ENCODE data around the gene VPS25. TPM values are rescaled to one million over a fixed set of nuclear protein-coding genes. Genes with fewer than 3 reads are reported as not detected.

Gene VPS25
- total RNA-seq, 2 experiments from 2014 or later, result 78.4 to 84.1 TPM

DNA sequence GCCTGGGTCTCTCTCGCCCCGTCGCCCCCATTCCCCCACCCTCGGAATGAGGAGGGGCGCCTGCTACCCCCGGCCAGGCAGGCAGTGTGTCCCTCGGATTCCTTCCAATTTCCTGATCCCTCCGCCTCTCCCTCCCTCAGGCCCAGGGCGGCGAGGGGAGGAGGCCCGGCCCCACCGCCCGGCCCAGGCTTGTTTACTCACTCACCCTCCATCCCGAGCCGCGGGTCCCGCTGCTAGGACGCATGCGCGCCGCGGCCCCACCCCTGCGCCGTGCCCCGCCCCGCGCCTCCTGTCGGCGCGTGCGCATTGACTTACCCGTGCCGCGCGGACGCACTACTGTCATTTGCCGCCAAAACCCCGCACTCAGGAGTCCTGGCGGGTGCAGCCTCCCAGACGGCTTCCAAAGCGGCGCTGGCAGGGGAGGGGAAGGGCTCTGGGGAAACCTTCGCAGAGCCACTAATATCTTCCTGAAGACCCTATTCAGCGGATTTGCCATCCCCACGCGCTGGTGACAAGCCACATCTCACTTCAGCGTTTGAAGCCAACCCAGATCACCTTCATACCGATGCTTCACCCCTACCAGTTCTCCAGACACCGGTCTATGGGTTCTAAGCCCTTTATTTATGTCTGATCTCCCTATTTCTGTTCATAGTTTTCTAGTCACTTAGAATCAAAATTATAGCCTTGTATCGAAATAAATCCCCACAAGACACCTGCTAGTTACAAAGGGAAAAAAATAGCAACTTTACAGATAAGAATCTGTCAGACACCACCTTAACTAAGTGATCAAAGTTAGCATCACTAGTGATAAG, 28.2 kb upstream of the VPS25 start, which contains the start of gene EZH1:
TSS of gene EZH1 (minus strand) at position 235 of the 812 bp plus-strand sequence. CDS start 16,099 bp downstream, outside the sequence.
- intact Hi-C loops (cut with micrococcal nuclease; ENCODE audit: unreplicated experiment), result no loop called here
- no peaks in the 10 kb centered on the region for H4K20me1 ChIP-seq (ENCODE audit: insufficient read depth, low read length)
- peak within 1 kb of the TSS; percentile 96 for H2AFZ ChIP-seq (ENCODE audit: low read length)
- no peaks in the 10 kb centered on the region for H3K9me2 ChIP-seq (ENCODE audit: insufficient read depth, low read length)
- H3K9me3 ChIP-seq (ENCODE audit: low read length), result no peaks in the 10 kb centered on the region
- H3K4me1 ChIP-seq (ENCODE audit: insufficient read depth, low read length, poor library complexity, severe bottlenecking), result peaks cover 25% of the 10 kb centered on the region
- peaks cover 19% of the 10 kb centered on the region for H3K79me2 ChIP-seq (ENCODE audit: insufficient read depth, low read depth, low read length)
- BruUV-seq (replicated peaks), result no TSS peak
- H3K27ac ChIP-seq (ENCODE audit: low read depth, low read length, poor library complexity, severe bottlenecking), result peak within 1 kb of the TSS; percentile 69
- CTCF ChIA-PET (ENCODE audit: unreplicated experiment), result no interaction called here
- no peak for TF ChIP-seq EZH2phosphoT487 (IDR thresholded peaks at IDR 0.05; ENCODE audit: borderline replicate concordance, low read depth, low read length)
- TF ChIP-seq, protein P1, sequence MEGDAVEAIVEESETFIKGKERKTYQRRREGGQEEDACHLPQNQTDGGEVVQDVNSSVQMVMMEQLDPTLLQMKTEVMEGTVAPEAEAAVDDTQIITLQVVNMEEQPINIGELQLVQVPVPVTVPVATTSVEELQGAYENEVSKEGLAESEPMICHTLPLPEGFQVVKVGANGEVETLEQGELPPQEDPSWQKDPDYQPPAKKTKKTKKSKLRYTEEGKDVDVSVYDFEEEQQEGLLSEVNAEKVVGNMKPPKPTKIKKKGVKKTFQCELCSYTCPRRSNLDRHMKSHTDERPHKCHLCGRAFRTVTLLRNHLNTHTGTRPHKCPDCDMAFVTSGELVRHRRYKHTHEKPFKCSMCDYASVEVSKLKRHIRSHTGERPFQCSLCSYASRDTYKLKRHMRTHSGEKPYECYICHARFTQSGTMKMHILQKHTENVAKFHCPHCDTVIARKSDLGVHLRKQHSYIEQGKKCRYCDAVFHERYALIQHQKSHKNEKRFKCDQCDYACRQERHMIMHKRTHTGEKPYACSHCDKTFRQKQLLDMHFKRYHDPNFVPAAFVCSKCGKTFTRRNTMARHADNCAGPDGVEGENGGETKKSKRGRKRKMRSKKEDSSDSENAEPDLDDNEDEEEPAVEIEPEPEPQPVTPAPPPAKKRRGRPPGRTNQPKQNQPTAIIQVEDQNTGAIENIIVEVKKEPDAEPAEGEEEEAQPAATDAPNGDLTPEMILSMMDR (conservative IDR thresholded peaks at IDR 0.05; ENCODE audit: low read length), result no peak
- POLR2A ChIA-PET, result no interaction called here
- DNase-seq (ENCODE audit: low spot score), result peak; percentile 97
- peak within 1 kb of the TSS; percentile 75 for H3K4me3 ChIP-seq (ENCODE audit: low read depth, low read length, poor library complexity, severe bottlenecking)
- H3K36me3 ChIP-seq (ENCODE audit: insufficient read depth, low read length), result peaks cover 4% of the 10 kb centered on the region; the same call in 1 of the 2 replicates
- peak within 1 kb of the TSS; percentile 83 for H3K4me2 ChIP-seq (ENCODE audit: low read length)

DNA sequence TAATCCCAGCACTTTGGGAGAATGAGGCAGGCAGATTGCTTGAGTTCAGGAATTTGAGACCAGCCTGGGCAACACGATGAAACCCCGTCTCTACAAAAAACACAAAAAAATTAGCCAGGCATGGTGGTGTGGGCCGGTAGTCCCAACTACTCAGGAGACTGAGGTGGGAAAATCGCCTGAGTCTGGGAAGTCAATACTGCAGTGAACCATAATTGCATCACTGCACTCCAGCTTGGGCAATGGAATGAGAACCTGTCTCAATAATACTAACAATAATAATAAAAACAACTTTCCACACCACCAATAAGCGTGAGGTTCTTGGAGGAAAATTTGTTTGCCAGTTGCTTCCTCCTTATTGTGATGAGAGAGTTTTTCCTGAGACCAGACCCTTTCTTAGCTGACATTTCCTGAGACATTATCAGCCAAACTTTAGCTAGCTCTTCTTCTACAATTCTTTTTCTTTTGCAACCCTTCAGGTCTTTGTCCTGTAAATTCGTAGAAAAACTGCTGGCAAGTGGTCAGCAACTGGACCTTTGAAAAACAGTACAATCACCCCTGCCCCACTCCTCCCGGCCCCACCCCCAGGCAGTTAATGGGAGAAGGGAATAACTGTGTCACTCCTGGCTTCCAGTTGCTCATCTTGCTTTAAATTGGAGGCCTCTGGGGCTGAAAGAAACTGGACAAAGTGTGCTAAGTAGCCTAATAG, 24.9 kb upstream of the VPS25 start:
- DNase-seq (ENCODE audit: low spot score), result no peak
- BruUV-seq (replicated peaks), result no TSS peak
- intact Hi-C loops (cut with micrococcal nuclease; ENCODE audit: unreplicated experiment), result no loop called here
- peaks cover 11% of the 10 kb centered on the region for H3K4me1 ChIP-seq (ENCODE audit: insufficient read depth, low read length, poor library complexity, severe bottlenecking)
- ChIA-PET CTCF (ENCODE audit: unreplicated experiment) (no interaction called here), POLR2A (interaction anchor here (0.6 to 0.7 kb wide), 3 partner anchors 15 to 237 kb away, joined by 3 to 8 read pairs (median 3); no protein-coding TSS in a partner anchor)
- no peak overlapping the region for H2AFZ ChIP-seq (ENCODE audit: low read length)
- no peak overlapping the region for H3K4me3 ChIP-seq (ENCODE audit: low read depth, low read length, poor library complexity, severe bottlenecking)
- TF ChIP-seq EZH2phosphoT487 (IDR thresholded peaks at IDR 0.05; ENCODE audit: borderline replicate concordance, low read depth, low read length), result no peak
- TF ChIP-seq, protein P1 (conservative IDR thresholded peaks at IDR 0.05; ENCODE audit: low read length), result no peak
- no peak overlapping the region for H3K27ac ChIP-seq (ENCODE audit: low read depth, low read length, poor library complexity, severe bottlenecking)
- no peaks in the 10 kb centered on the region for H3K9me3 ChIP-seq (ENCODE audit: low read length)
- H3K9me2 ChIP-seq (ENCODE audit: insufficient read depth, low read length), result no peaks in the 10 kb centered on the region
- peaks cover 8% of the 10 kb centered on the region for H3K79me2 ChIP-seq (ENCODE audit: insufficient read depth, low read depth, low read length)
- H3K36me3 ChIP-seq (ENCODE audit: insufficient read depth, low read length), result no peaks in the 10 kb centered on the region
- no peaks in the 10 kb centered on the region for H4K20me1 ChIP-seq (ENCODE audit: insufficient read depth, low read length)
- no peak overlapping the region for H3K4me2 ChIP-seq (ENCODE audit: low read length)

Data from OCI-LY7 (cell line).